HG03108 (cell line): ENCODE measurements around the gene CSTPP1.
"Not testable (repeated sequence)": the region's sequence is repeated elsewhere in the genome, so short reads cannot be mapped to it uniquely, and the experiment has no call there.

ENCODE experiments used
- ATAC-seq: cut with Tn5 transposase; IDR thresholded peaks from one replicate; pipeline ENCODE4 v1.9.1; 2021; ENCODE audit warnings: moderate library complexity; ENCODE audit not compliant: unreplicated experiment

Gene CSTPP1

DNA sequence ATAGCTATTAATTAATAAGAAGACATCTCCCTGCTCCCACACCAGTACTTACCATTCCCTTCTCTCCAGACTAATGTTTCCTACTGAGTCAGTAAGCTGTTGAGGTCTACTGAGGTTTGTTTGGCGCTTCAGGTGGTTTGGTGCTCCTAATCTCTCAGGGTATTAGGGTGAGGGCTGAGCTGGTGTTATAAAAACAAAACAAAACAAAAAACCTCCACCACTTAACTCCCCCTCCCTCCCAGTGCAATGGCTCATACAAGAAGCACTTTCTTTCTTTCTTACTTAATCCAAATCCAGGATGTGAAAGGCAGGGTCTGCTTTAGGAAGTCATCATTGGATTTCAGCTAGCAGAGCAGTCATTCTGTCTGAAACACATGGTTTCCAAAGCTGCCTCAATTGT lies 15.3 kb downstream of the CSTPP1 start:
- ATAC-seq: no peak

DNA sequence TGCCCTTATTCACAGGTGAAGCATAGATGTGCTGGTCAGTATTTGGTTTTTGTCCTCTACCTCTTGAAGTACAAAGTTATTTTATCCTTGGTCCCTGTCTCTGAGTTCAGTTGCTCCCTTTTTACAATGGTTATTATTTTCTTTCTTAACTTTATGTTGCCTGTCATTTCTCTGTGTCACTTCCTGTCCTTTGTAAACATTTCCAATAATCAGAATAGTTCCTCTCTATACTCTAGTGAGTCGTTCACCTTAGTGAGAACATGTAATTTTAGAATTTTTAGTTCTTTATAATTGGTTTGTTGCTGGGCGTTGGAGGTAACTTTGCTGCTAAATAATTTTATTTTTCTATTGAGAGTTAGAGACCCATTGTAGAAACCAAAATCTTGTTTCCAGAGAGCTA lies 16.0 kb downstream of the CSTPP1 start:
- ATAC-seq: no peak

DNA sequence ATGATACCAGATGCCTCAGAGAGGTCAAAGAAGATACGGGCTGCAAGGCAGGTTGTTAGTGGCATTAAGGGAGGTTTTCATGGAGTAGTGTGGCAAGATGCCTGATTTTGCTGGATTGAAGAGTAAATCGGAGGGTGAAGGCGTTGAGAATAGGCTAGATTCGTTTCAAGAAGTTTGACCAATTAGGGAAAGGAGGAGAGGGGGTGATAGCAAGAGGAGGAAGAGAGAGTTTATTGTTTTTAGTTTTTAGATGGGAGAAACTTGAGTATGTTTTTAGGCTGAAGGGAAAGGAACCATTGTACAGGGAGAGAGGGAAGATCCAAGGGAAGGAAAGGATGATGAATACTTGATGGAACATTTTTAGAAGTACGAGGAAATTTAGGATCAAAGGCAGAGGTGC lies 16.5 kb downstream of the CSTPP1 start:
- no peak for ATAC-seq

DNA sequence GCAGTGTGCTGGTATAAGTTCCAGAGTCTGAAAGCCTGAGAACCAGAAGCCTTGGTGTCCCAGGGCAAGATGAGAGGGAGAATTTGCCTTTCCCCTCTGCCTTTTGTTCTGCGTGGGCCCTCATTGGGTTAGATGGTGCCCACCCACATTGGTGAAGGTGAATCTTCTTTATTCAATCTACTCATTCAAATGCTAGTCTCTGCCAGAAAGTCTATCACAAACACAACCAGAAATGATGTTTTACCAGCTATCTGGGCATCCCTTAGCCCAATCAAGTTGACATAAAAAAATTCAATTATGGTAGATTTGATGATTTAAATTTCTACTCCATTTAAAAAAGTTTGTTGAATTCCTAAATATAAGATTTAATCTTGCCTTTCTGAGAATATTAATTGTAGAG lies 22.2 kb downstream of the CSTPP1 start:
- no peak for ATAC-seq

DNA sequence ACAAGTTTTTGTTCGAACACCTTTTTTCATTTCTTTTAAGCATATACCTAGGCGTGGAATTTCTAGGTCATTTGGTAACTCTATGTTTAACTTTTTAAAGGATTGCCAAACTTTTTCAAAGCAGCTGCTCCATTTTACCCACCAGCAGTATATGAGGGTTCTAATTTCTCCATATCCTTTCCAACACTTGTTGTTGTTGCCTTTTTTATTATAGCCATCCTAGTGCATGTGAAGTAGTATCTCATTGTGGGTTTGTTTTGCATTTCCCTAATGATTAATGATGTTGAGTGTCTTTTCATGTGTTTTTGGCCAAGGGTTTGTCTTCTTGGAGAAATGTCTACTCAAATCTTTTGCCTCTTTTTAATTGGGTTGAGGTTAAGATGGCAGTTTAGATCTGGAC lies 24.5 kb downstream of the CSTPP1 start:
- no peak for ATAC-seq

DNA sequence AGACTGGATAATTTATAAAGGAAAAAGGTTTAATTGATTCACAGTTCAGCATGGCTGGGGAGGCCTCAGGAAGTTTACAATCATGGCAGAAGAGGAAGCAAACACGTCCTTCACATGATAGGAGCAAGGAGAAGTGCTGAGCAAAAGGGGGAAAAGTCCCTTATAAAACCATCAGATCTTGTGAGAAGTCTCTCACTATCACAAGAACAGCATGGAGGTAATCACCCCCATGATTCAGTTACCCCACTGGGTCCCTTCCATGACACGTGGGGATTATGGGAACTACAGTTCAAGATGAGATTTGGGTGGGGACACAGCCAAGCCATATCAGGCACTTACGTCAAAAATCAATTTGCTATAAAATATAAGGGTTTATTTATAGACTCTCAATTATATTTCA lies 25.3 kb downstream of the CSTPP1 start:
- not testable (repeated sequence) for ATAC-seq

DNA sequence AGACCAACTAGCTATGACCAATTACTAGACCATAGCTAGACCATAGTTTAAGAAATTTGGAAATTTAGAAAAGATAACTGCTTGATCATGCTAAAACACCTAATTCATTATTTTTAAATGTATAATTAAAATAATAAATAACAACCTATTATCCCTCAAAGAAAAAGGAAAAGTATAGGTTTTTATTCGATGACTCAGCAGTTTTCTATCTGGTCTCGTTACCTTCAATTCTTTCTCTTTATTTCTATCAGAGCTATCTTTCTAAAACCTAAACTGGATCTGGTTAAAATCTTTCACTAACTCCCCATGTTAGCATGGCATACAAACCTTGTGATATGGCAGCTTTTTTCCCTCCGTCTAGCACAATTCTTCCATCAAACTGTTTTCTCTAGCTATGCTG lies 27.3 kb downstream of the CSTPP1 start:
- ATAC-seq: no peak

DNA sequence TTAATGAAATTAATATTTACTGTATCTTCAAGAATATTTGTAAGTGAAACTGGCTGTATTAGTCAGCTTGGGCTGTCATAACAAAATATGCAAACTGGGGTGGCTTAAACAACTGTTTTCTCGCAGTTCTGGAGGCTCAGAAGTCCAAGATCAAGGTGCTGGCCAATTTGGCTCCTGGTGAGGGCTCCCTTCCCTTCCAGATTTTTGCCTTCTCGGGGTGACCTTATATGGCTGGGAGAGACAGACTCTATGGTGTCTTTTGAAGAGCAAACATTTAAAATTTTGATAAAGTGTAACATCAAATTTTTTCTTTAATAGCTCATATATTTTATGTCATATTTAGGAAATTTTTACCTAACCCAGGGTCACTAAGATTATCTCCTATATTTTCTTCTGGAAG lies 30.2 kb downstream of the CSTPP1 start:
- no peak for ATAC-seq

DNA sequence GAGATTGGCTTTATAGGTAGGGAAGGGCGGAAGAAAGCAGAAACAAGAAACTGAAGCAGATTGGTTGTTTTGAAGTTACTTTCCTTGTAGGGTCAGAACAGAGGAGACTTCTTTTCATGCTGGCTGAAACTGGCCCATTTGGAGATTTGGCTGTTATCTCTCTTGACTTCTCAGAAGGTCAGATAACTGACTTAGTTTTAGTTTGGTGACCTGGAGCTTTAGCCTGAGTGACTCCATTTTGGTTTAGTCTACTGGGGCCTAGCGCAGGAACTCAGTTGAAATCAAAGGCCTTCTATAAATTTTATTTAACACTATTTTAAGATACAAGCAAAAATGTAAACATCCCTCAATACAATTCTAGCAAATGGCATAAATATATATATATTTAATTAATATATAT lies 31.4 kb downstream of the CSTPP1 start:
- ATAC-seq: no peak

DNA sequence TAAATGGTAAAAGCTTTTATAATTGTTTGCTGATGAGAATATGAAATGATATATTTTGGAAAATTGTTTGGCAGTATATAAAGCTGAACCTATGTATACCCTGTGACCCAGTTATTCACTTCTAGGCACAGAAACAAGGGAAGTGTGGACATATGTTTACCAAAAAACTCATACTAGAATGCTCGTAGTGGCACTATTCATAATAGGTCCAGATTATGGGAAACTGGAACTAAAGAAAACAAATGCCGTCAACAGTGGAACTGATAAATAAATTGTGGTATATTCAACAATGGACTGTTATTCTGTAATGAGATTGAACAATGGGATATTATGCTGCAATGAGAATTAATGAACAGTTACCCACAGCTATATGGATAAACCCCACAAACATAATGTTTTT lies 32.8 kb downstream of the CSTPP1 start:
- no peak for ATAC-seq

DNA sequence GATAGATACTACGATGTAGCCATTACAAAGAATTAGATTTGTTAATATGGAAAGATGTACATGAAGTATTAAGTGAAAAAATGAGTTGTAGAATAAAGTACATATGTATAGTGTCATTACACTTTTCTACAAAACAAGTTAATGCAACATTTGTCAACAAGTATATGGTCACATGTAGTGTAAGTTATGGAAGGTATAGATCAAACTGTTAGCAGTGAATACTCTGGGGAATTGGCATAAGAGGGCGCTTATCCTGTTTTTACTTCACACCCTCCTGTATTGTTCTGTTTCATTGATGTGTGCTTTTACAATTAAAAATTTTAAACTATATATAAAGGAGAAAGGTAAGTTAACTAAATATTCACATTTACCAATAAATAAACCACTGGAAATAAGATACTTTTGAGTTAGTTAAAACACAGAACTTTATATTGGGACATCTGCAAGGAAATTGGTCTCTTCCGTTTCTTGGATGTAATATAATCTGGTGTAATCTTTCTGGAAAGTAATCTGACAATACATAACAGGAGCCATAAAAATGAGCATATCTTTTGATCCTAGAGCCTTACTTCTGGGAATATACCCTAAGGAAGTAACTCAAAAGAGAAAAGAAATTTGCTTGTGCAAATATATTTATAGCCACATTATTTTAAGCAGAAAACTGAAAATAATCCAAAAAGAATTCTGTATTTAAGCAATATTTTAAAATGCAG lies 34.5 kb downstream of the CSTPP1 start:
- ATAC-seq: no peak

DNA sequence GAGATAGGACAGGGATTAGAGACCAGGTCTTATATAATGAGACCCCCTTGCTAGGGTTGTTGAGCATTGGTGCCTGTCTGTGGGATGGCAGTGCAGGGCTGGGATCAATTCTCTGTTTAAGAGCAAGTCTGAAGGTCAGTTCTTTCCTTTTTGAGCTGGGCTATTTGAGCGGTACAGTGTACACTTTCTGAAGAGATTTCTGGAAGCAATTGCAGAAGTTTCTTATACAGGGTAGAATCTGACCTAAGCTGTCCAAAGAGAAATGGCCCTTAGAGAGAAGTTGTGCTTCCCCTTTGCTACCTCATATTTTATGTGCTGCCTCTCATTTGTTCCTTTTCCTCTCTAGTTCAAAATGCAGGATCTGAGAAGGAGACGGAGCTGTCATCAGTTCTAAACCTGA lies 35.8 kb downstream of the CSTPP1 start:
- ATAC-seq: no peak

DNA sequence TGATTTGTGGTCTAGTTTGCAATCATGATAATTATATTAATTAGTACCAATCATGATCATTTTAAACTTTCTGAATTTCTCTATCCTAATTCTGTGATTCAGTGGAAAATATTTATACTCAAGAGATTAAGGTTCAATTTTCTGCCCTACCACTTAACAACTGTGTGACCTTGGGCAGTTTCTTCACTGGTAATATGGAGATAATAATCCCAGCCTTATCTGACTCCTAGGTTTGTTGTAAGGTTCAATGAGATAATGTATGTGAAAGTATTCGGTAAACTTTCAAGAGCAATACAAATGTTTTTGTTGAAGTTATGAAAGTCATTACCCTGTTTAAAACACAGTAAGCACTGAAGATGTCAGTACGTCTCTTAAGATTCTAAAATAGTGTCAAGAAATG lies 36.3 kb downstream of the CSTPP1 start:
- ATAC-seq: no peak

DNA sequence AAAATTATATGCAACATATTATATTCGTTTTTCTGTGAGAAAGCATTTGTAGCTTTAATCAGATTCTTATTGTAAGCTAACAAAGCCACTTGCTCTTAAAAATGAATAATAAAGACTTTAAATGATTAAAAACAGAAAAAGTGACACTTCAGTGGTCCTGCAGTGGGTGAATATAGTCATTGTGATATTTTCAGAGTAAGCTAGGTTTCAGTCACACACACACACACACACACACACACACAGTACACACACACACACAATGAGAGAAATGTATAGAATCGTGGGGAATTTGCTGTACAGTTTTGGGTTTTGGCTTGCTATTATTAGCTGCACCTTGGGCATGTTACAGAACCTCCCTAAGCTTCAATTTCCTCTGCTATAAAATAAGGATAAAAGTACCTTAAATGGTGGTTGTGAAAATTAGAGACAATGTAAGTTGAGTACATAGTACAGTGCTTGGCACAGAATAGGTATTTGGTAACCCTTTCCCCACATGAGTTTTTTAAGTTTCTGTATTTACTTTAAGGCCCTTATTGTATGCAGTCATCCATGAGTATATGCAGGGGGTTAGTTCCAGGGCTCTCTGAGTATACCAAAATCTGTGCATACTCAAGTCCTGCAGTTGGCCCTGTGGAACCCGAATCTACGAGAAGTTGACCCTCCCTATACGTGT lies 39.8 kb downstream of the CSTPP1 start:
- no peak for ATAC-seq

DNA sequence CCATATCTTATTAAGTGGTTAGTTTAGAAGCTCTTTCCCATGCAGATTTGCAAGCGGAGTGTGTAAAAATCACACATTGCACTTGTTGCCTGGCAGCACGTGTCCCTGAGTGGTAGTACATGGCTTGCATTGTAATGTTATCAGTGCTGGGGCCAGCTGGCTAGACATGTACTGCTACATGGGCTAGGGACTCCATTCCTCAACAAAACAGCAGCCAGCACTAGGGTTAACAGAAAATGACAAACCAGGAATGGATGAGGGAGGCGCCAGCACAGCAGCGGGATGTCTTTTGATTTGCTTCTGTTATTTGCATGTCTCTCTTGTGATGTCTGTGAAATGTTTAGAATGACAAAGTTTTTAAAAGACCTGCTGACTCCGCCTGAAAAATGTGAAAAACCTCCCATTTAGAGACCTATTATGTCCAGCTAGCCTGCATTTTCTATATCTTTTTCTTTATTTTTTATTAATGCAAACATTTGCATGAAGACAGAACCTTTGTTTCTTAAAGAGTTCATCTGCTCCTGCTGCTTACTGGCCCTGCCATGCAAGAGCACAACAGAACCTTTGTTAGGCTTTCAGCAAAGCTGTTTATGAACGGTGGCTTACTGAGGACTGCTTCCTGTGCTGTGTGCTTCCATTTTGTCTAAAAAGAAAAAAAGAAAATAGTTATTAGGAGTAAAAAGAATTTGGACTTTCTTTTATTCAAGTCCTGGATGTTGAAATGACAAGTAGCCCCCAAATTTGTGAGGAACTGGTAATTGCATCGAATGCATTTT lies 40.7 kb downstream of the CSTPP1 start:
- ATAC-seq: no peak

DNA sequence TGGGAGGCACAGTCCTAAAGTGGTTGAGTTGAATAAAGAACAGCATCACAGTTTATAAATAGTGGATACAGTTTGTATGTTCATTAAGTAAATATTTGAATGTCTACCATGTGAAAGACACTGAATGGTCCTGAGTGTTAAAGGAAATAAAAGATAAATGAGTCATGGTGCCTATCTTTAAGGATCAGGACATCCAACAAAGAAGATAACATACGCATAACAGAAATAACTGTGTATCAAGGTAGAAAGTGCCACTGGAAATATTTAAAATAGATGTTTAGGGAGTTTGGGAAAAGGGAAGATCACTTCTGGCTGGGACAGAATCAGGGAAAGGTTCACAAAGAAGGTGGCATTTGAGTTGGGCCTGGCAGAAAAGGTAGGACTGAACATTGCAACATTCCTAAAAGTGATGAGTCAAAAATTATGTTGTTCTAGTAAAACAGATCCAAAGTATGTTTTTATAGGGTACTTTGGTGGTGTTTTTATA lies 41.5 kb downstream of the CSTPP1 start:
- ATAC-seq: no peak

DNA sequence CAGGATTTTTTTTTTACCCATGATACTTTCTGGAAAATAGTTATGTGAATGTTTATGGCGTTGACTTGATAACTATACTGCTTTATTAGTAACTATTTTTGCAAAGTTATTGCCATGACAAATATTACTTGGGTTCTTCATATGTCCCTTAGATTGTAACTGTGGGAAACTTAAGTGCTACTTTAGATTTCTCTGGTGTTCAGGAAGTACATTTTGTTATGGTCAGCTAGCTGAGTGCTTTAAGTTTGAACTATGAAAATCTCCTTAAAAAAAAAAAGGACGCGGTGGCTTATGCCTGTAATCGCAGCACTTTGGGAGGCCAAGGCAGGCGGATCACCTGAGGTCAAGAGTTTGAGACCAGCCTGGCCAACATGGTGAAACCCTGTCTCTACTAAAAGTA lies 42.8 kb downstream of the CSTPP1 start:
- ATAC-seq: no peak

DNA sequence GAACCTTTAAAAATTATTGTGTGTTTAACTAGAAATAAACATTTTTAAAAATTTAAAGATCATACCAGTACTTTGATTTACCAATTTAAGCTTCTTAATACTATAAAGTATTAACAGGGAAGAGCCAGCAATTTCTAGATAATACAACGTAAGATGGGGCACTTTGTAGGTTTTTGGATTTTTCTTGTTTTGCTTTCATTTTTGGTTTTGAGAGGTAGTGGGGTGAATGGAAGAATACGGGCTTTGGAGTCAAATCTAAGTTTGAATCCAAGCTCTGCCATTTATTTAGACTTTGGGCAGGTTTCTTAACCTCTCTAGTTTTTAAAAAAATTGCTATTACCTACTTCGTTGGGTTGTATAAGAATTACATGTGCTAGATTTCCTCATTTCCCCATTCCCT lies 44.9 kb downstream of the CSTPP1 start:
- ATAC-seq: no peak

DNA sequence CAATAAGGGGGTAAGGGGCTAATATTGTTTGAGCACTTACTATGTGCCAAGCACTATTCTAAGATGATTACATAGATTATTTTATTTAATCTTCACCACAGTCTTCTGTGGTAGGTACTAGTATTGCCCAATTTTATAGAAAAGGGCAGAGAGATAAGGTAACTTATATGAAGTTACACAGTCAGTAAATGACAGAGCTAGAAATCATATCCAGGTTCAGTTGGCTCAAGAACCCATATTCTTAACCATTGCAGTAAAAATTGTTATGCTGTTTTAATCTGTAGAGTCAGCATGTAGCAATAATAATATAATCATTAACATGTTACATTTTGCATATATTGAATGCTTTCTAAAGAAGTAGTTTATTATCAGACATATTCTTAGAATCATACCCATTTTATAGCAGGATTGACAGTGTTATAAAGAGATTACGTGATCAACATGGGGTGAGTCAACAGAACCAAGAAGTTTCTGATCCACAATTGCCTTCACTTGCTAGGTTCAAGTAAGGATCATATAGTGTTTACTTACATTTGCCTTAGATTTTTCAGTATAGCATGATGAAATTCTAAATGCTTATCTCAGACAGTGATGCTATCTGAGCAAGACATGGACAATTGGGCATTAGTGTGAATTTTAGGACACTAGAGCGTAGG lies 46.4 kb downstream of the CSTPP1 start:
- ATAC-seq: no peak

DNA sequence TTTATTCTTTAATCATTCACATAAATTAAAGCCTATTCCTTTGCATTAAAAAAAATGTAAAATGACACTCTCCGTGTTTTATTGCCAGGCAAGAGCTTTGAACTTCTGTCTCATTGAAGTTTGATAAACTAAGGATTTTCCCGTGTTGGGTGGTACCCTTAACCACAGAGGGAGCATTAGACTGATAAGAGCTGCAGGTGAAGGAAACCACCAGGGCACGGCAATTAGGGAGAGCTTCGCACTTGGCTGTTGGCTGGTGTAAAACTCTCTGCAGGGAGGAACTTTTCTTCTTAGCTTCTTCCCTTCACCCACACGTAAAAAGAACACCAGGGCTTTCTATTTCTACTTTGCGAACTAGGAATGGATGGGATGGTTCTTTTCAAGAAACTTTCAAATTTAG lies 47.0 kb downstream of the CSTPP1 start:
- no peak for ATAC-seq

DNA sequence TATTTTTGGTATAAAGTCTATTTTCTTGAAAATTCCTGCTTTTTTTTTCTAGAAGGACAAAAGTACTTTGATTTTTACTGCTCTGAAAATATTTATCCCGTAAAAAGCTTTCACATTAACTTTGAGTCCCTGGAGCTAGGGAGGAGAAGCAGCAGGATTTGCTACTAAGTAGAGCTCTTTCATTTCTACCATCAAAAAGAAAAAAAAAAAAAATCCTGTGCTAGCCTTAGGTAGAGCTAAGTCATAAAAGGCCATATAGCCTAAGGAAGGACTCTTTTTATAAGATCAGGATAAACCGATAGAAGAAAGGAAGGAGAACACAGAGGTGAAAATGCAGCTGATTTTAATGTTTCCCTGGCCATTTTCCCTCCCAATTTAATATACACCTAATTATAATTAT lies 48.0 kb downstream of the CSTPP1 start:
- no peak for ATAC-seq
